Thyroid gland (tissue), 4 donors: ENCODE results near the gene DPP6. TPM values are rescaled to one million over a fixed set of nuclear protein-coding genes. Genes with fewer than 3 reads are reported as not detected.

ENCODE experiments used
- DNase-seq, 2 donors: peaks; one replicate each; pipeline ENCODE4 v3.0.0-alpha.2; 2019
- H3K27ac ChIP-seq, 3 donors: fragments of 200-600 bp; sonication (generic); 1 replicate in 2 of 3; 2 replicates in 1 of 3; pipeline ENCODE4 v1.5.1; 2016 to 2019; ENCODE audit warnings: mild to moderate bottlenecking in 1 of 3, moderate library complexity in 1 of 3
- H3K27me3 ChIP-seq: fragments of 200-600 bp; sonication (generic); one replicate; pipeline ENCODE4 v1.5.1; 2019
- H3K36me3 ChIP-seq, 2 donors: fragments of 200-600 bp; sonication (generic); one replicate each; pipeline ENCODE4 v1.5.1; 2016 to 2019
- H3K4me1 ChIP-seq, 2 donors: fragments of 200-600 bp; sonication (generic); one replicate each; pipeline ENCODE4 v1.5.1; 2017 to 2019
- H3K4me3 ChIP-seq, 3 donors: fragments of 200-600 bp; sonication (generic); replicated peaks in 1 of 3; 1 replicate in 2 of 3; 2 replicates in 1 of 3; pipeline ENCODE4 v1.5.1; 2016; ENCODE audit warnings: mild to moderate bottlenecking in 1 of 3
- H3K9me3 ChIP-seq: fragments of 200-600 bp; sonication (generic); one replicate; pipeline ENCODE4 v1.5.1; 2017
- CTCF ChIP-seq, 6 experiments: fragments of 200-600 bp in 3 of 6; fragments of 450-650 bp in 3 of 6; sonication (generic) in 3 of 6; IDR thresholded peaks; one replicate each; pipeline ENCODE4 v1.5.1; 2016 to 2019; ENCODE audit warnings: antibody characterized with exemption in 6 of 6, mild to moderate bottlenecking in 2 of 6, inconsistent platforms in 1 of 6, moderate library complexity in 1 of 6
- POLR2A ChIP-seq, 2 donors: fragments of 450-650 bp; IDR thresholded peaks; one replicate each; pipeline ENCODE4 v1.6.1; 2017; ENCODE audit warnings: antibody characterized with exemption in 2 of 2, mild to moderate bottlenecking in 2 of 2, moderate library complexity in 1 of 2
- WGBS, 2 donors: methylation state at CpG; one replicate each; pipeline ENCODE4 v1.1.5; 2017; 5-methylcytosine and 5-hydroxymethylcytosine counted together
- intact Hi-C: fragments of 100-400 bp; cut with DNase I; formaldehyde crosslinking; loops from one replicate; pipeline ENCODE4 v1.15.1; 2023
- total RNA-seq, 4 donors: library from RNA; depleted of rRNA; stranded (reverse); fragments of >200 nt; gene quantifications; one replicate each; pipeline ENCODE4 v1.2.3, GENCODE V29; 2016

Gene DPP6
- total RNA-seq, 4 donors from 2014 or later = 50.7 to 97.7 (median 68.9) TPM

DNA sequence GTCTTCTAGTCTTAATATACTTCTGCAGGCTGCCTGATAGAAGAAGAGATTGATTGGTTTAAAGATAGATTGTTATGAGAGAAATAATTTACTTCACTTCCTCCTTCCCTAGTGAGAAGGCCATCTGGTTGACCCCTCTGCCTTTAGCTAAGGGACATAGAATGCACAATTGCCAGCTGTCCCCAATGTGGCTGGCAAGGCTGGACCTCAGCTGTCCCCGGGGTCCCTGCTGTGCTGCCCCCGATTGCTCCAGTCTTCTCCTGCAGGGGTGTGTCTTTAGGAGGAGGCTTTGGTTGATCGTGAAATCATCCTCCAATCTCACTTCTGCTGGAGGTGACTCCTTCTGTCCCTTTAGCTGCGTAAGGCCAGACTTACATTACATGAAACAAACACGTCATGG is 388.5 kb downstream of the DPP6 start:
- H3K4me1 ChIP-seq = no peaks in the 10 kb centered on the region
- no peak for TF ChIP-seq CTCF (IDR thresholded peaks at IDR 0.05)
- TF ChIP-seq POLR2A (IDR thresholded peaks at IDR 0.05) = no peak
- no peak overlapping the region for H3K27ac ChIP-seq
- no peaks in the 10 kb centered on the region for H3K36me3 ChIP-seq
- no peaks in the 10 kb centered on the region for H3K9me3 ChIP-seq
- no peaks in the 10 kb centered on the region for H3K27me3 ChIP-seq
- DNase-seq = no peak
- 78 to 98% methylated on average over 5 of the region's 5 CpGs for WGBS, 2 donors
- no peak overlapping the region for H3K4me3 ChIP-seq
- intact Hi-C loops = no loop called here

DNA sequence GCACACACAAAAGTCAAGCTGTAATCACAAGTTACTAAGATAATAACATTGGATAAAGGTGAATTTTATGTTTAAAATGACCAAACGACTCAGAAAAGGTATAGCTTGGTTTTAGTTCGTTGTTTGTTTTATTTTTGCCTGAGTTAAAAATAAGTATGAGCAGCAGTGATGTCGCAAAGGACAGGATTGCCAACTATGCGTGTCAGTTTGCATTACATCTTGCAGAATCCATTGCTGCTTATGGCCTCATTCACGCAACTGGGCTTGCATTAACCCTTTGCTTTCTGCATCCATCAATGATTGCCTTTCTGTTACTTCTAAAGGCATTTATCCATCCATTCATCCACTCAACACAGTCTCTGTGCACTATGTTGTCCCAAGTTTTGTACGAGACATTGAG is 389.6 kb downstream of the DPP6 start:
- intact Hi-C loops = no loop called here
- 63 to 64% methylated on average over 6 of the region's 6 CpGs for WGBS, 2 donors
- no peak overlapping the region for H3K27ac ChIP-seq
- TF ChIP-seq POLR2A (IDR thresholded peaks at IDR 0.05) (no peak), CTCF (IDR thresholded peaks at IDR 0.05) (no peak)
- no peaks in the 10 kb centered on the region for H3K36me3 ChIP-seq
- no peaks in the 10 kb centered on the region for H3K27me3 ChIP-seq
- no peaks in the 10 kb centered on the region for H3K4me1 ChIP-seq
- H3K4me3 ChIP-seq = no peak overlapping the region
- no peak for DNase-seq
- no peaks in the 10 kb centered on the region for H3K9me3 ChIP-seq

- no peak for TF ChIP-seq CTCF (IDR thresholded peaks at IDR 0.05)
- TF ChIP-seq POLR2A (IDR thresholded peaks at IDR 0.05) = no peak
- WGBS, 2 donors = 76 to 78% methylated on average over 2 of the region's 2 CpGs
- DNase-seq = no peak
- Histone ChIP-seq H3K9me3 (no peaks in the 10 kb centered on the region), H3K27ac (no peak overlapping the region), H3K4me3 (no peak overlapping the region), H3K36me3 (no peaks in the 10 kb centered on the region), H3K4me1 (no peaks in the 10 kb centered on the region), H3K27me3 (no peaks in the 10 kb centered on the region)
- intact Hi-C loops = no loop called here
Measured at GRCh38 chr7:154442939-154443338, 390.7 kb downstream of the DPP6 start.

- Histone ChIP-seq H3K27ac (no peak overlapping the region), H3K9me3 (no peaks in the 10 kb centered on the region), H3K4me3 (no peak overlapping the region), H3K27me3 (no peaks in the 10 kb centered on the region), H3K36me3 (no peaks in the 10 kb centered on the region), H3K4me1 (no peaks in the 10 kb centered on the region)
- 72 to 77% methylated on average over 6 of the region's 6 CpGs for WGBS, 2 donors
- TF ChIP-seq POLR2A (IDR thresholded peaks at IDR 0.05) = no peak
- no peak for TF ChIP-seq CTCF (IDR thresholded peaks at IDR 0.05)
- intact Hi-C loops = no loop called here
- no peak for DNase-seq
Measured at GRCh38 chr7:154450451-154450850, 398.3 kb downstream of the DPP6 start.

GRCh38 chr7:154451480-154452457 is 399.6 kb downstream of the DPP6 start:
- DNase-seq = no peak
- no peak for TF ChIP-seq CTCF (IDR thresholded peaks at IDR 0.05)
- no peak overlapping the region for H3K4me3 ChIP-seq
- no peaks in the 10 kb centered on the region for H3K27me3 ChIP-seq
- H3K4me1 ChIP-seq = no peaks in the 10 kb centered on the region
- H3K27ac ChIP-seq = no peak overlapping the region
- intact Hi-C loops = no loop called here
- WGBS, 2 donors = 85 to 87% methylated on average over 15 of the region's 15 CpGs
- no peaks in the 10 kb centered on the region for H3K36me3 ChIP-seq
- H3K9me3 ChIP-seq = no peaks in the 10 kb centered on the region
